ENCODE results near the gene TRIO.

- TF ChIP-seq CTCF (IDR thresholded peaks at IDR 0.05) (no peak), POLR2A (IDR thresholded peaks at IDR 0.05) (no peak)
Observed at GRCh38 chr5:14411216-14411615, 268.1 kb downstream of the TRIO start.
